ENCODE data around the gene BCAS4. TPM values are rescaled to one million over a fixed set of nuclear protein-coding genes. Genes with fewer than 3 reads are reported as not detected.

BCAS4 gene
- total and polyA plus RNA-seq, 2 experiments from 2014 or later: 22.2 to 24.8 TPM

- no peak for TF ChIP-seq CTCF (conservative IDR thresholded peaks at IDR 0.05; ENCODE audit: low read depth in 2 of 2)
These were observed 121.4 kb downstream of the BCAS4 start (continued) for GRCh38 chr20:50916257-50916656.

GRCh38 chr20:50916934-50917333 lies 122.1 kb downstream of the BCAS4 start:
- Histone ChIP-seq H3K27ac (ENCODE audit: low read depth) (peak overlapping the region; percentile 71), H3K4me2 (no peak overlapping the region; the same call in 1 of the 2 replicates), H3F3A (replicated peaks; ENCODE audit: low read depth) (no peaks in the 10 kb centered on the region), H4K20me1 (replicated peaks; ENCODE audit: insufficient read depth) (peaks cover 96% of the 10 kb centered on the region), H2AFZ (no peak overlapping the region), H3K4me1 (ENCODE audit: insufficient read depth) (peaks cover 60% of the 10 kb centered on the region), H3K4me3 (no peak overlapping the region), H3K27me3 (ENCODE audit: insufficient read depth) (no peaks in the 10 kb centered on the region), H3K79me2 (replicated peaks; ENCODE audit: insufficient read depth) (peaks cover 100% of the 10 kb centered on the region), H3K9me2 (ENCODE audit: insufficient read depth) (no peaks in the 10 kb centered on the region), H3K36me3 (ENCODE audit: insufficient read depth) (no peaks in the 10 kb centered on the region; the same call in 1 of the 2 replicates)
- Mint-ChIP-seq H3K4me3 (no peak overlapping the region), H3K27me3 (ENCODE audit: insufficient read depth, low read depth, poor library complexity) (peaks cover 6% of the 10 kb centered on the region), H3K9me3 (no peaks in the 10 kb centered on the region), H3K36me3 (ENCODE audit: low read depth) (peaks cover 45% of the 10 kb centered on the region; the same call in 2 of the 3 replicates), H3K4me1 (peaks cover 62% of the 10 kb centered on the region), H3K27ac (no peak overlapping the region)
- ATAC-seq (no peak), DNase-seq (ENCODE audit: low spot score) (no peak)
- no peak for TF ChIP-seq ZNF331 (CRISPR knock-in tag; IDR thresholded peaks at IDR 0.05; ENCODE audit: low read depth)
- no peak for TF ChIP-seq ZNF462 (CRISPR knock-in tag; IDR thresholded peaks at IDR 0.05)
- no peak for TF ChIP-seq CTCF (conservative IDR thresholded peaks at IDR 0.05; ENCODE audit: low read depth in 2 of 2)
- no peak for TF ChIP-seq POLR2AphosphoS5 (IDR thresholded peaks at IDR 0.05; ENCODE audit: low read depth)
- TF ChIP-seq REST (IDR thresholded peaks at IDR 0.05; ENCODE audit: unreplicated experiment): no peak
- TF ChIP-seq STAT1 (IDR thresholded peaks at IDR 0.05; ENCODE audit: unreplicated experiment): no peak
- no peak for TF ChIP-seq ZNF114 (CRISPR knock-in tag; IDR thresholded peaks at IDR 0.05)
- TF ChIP-seq ETS1 (IDR thresholded peaks at IDR 0.05): no peak
- no peak for TF ChIP-seq EZH2 (IDR thresholded peaks at IDR 0.05; ENCODE audit: low read depth, unreplicated experiment)
- no peak for TF ChIP-seq CREB1 (CRISPR knock-in tag; IDR thresholded peaks at IDR 0.05; ENCODE audit: low read depth)

Measured in GM23338 (cell line).